Hair follicle dermal papilla cell (primary cell): ENCODE data around the gene FBXO39. TPM values are rescaled to one million over a fixed set of nuclear protein-coding genes. Genes with fewer than 3 reads are reported as not detected.

ENCODE experiments used
- small RNA-seq: library from RNA; depleted of rRNA; stranded (forward); fragments of <200 nt; gene quantifications from one replicate; pipeline ENCODE3, GENCODE V24; 2012
- total RNA-seq: library from RNA; depleted of rRNA; stranded (reverse); fragments of >200 nt; gene quantifications from 2 replicates; pipeline ENCODE4 v1.2.3, GENCODE V29; 2012

The FBXO39 gene
- total RNA-seq = 0.97 TPM in 1 of 2 replicates, not detected in the other

DNA sequence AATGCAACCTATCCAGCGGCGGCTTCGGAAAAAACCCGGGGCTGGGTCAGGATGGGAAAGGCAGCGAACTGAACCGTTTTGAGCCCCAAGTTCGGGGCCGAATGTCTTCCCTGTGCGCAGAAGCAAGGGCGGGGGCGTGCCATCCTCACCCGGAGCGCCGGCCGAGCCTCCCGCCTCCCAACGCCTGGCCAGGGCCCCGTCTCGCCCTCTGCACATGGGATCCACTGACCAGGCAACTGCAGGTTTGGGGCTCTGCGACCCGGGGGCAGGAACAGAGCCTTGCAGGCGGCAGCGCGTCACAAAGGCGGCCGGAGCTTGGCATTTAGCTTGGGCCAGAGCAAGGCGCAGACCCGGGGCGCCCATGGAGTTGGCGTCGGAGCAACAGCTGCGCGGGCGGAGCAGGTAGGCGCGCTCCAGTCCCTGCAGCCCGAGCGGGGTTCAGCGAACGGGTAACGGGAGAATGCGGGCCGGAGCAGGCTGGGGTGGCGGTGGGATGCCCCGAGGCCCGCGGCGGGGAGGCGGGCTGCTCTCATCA is at the start of gene FBXO39:
FBXO39 (plus strand) TSS at position 345 of the 535 bp plus-strand sequence. CDS start 3,654 bp downstream, outside the sequence.

DNA sequence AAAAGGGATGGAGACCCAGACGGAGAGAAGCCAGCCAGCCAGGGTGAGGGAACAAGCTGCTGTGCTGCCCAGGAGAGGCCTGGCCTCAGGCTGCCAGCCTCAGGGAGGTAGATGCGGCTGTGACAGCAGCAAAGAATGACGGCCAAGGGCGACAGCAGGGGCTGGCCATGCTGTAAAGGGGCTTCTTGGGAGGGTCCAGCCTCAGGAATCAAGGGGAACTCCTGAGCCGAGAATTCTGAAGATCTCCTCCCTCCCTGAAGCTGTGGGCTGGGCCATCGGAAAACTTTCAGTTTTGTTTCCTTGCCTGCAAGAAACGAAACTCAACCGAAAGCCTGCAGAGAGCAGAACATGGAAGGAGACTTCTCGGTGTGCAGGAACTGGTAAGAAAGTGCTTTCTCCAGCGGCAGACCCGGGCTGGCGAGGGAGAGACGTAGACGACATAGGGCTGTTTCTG is 20.3 kb upstream of the FBXO39 start, which contains the start of gene XAF1:
XAF1 (plus strand) TSS at position 316 of the 454 bp plus-strand sequence; CDS start at position 349, 33 bp downstream.

DNA sequence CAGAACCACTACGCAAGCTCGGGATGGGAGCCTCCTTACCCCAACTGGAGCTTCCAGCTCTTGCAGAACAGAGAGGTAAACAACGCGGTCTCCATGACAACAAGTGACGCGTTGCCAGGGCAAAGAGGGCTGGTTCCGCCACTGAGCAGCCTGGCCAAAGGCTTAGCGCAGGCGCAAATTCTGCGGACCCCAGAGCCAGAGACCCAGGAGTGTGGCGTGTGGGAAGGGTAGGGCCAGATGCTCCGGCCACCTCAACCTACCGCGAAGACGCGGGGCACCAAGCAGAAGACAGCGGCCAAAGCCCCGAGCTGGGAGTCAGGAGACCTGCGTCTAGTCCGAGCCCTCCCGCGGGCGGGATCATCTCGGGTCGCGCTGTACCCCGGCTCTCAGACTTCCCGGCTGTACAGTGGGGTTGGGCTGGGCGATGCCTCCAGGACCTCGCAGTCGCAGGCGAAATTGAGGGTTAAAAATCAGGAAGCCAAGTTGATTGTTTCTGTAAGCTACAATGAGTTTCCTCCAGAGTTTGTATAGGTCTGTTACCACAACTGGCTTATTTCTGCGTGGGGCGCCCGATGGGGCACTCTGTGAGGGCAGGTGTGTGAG is 55.7 kb downstream of the FBXO39 start, which contains the start of gene TEKT1:
TEKT1 (minus strand) TSS at position 69 of the 603 bp plus-strand sequence. CDS start 1,353 bp downstream, outside the sequence.

Small RNAs within 50 kb of the gene (small RNA-seq; reads per million reads assigned to genes)
- gene AC004706.2 = not detected

Other genes starting within 250 kb of the FBXO39 start
- 0.61 and 0.97 TPM in 2 replicates for gene PITPNM3, start 219.7 kb upstream of the FBXO39 start, total RNA-seq
- gene KIAA0753, start 135.5 kb upstream of the FBXO39 start, total RNA-seq = 13.2 and 26.0 TPM in 2 replicates
- 41.7 and 50.0 TPM in 2 replicates for gene TXNDC17, start 135.2 kb upstream of the FBXO39 start, total RNA-seq
- gene MED31, start 124.6 kb upstream of the FBXO39 start, total RNA-seq = 4.6 and 7.1 TPM in 2 replicates
- 0.12 and 0.49 TPM in 2 replicates for gene C17orf100, start 124.5 kb upstream of the FBXO39 start, total RNA-seq
- gene SLC13A5, start 62.8 kb upstream of the FBXO39 start, total RNA-seq = not detected in 2 replicates
- gene XAF1, start 20.2 kb upstream of the FBXO39 start, total RNA-seq = 51.5 and 90.9 TPM in 2 replicates
- not detected in 2 replicates for gene TEKT1, start 55.5 kb downstream of the FBXO39 start, total RNA-seq
- gene ALOX12, start 219.8 kb downstream of the FBXO39 start, total RNA-seq = not detected in 2 replicates
- gene RNASEK, start 236.4 kb downstream of the FBXO39 start, total RNA-seq = 35.2 and 76.4 TPM in 2 replicates
- gene BCL6B, start 246.8 kb downstream of the FBXO39 start, total RNA-seq = 0.16 and 0.36 TPM in 2 replicates